Body of pancreas (tissue), 4 donors: ENCODE measurements around the gene DDX50. TPM values are rescaled to one million over a fixed set of nuclear protein-coding genes. Genes with fewer than 3 reads are reported as not detected.
"Not testable (repeated sequence)": the region's sequence is repeated elsewhere in the genome, so short reads cannot be mapped to it uniquely, and the experiment has no call there.

ENCODE experiments used
- ATAC-seq: fragments of 150-250 bp; one replicate; pipeline ENCODE4 v1.9.1; 2016
- DNase-seq, 4 donors: peaks; one replicate each; pipeline ENCODE4 v3.0.0-alpha.2; 2019
- H3K27ac ChIP-seq, 4 donors: fragments of 200-600 bp; sonication (generic); 1 replicate in 3 of 4; 2 replicates in 1 of 4; pipeline versions ENCODE4 v1.5.1 to v1.6.1; 2016 to 2019; ENCODE audit warnings: mild to moderate bottlenecking in 1 of 4, mixed read lengths in 1 of 4, moderate library complexity in 1 of 4
- H3K27me3 ChIP-seq, 2 donors: fragments of 200-600 bp; sonication (generic); one replicate each; pipeline ENCODE4 v1.6.0; 2016; ENCODE audit warnings: mild to moderate bottlenecking in 1 of 2
- H3K36me3 ChIP-seq, 2 donors: fragments of 200-600 bp; sonication (generic); replicated peaks in 1 of 2; 2 replicates each; pipeline ENCODE4 v1.5.1; 2016; ENCODE audit warnings: low read depth in 2 of 2; ENCODE audit not compliant: insufficient read depth in 1 of 2
- H3K4me1 ChIP-seq: fragments of 200-600 bp; sonication (generic); one replicate; pipeline ENCODE4 v1.6.0; 2016
- H3K4me3 ChIP-seq, 2 donors: fragments of 200-600 bp; sonication (generic); 1 replicate in 1 of 2; 2 replicates in 1 of 2; pipeline ENCODE4 v1.5.1; 2016 to 2019
- H3K9me3 ChIP-seq, 3 donors: fragments of 200-600 bp; sonication (generic); 1 replicate in 2 of 3; 2 replicates in 1 of 3; pipeline ENCODE4 v1.5.1; 2016
- CTCF ChIP-seq, 7 experiments: fragments of 450-650 bp in 4 of 7; fragments of 200-600 bp in 3 of 7; sonication (generic) in 3 of 7; IDR thresholded peaks; one replicate each; pipeline ENCODE4 v1.5.1; 2016 to 2019; ENCODE audit warnings: antibody characterized with exemption in 7 of 7
- POLR2A ChIP-seq, 3 donors: fragments of 450-650 bp; IDR thresholded peaks; one replicate each; pipeline ENCODE4 v1.6.1; 2016; ENCODE audit warnings: antibody characterized with exemption in 3 of 3, mild to moderate bottlenecking in 2 of 3
- WGBS, 2 donors: methylation state at CpG; one replicate each; pipeline ENCODE4 v1.1.5; 2017; 5-methylcytosine and 5-hydroxymethylcytosine counted together
- intact Hi-C: fragments of 100-400 bp; cut with DNase I; formaldehyde crosslinking; loops from one replicate; pipeline ENCODE4 v1.15.1; 2023
- total RNA-seq, 2 donors: library from RNA; depleted of rRNA; stranded (reverse); fragments of >200 nt; gene quantifications; one replicate each; pipeline ENCODE4 v1.1.0, GENCODE V29; 2016

Gene DDX50
- total RNA-seq, 2 donors from 2014 or later = 22.3 to 23.7 TPM

- TF ChIP-seq CTCF (IDR thresholded peaks at IDR 0.05) (no peak), POLR2A (IDR thresholded peaks at IDR 0.05) (no peak)
- H3K4me3 ChIP-seq = no peak overlapping the region
- 93 to 94% methylated on average over 1 of the region's 1 CpG for WGBS, 2 donors
- no peaks in the 10 kb centered on the region for H3K27me3 ChIP-seq
- intact Hi-C loops = no loop called here
- H3K36me3 ChIP-seq = no peaks in the 10 kb centered on the region
- ATAC-seq = no peak
- no peak overlapping the region for H3K27ac ChIP-seq
- H3K4me1 ChIP-seq = no peaks in the 10 kb centered on the region
- H3K9me3 ChIP-seq = peaks cover 0 to 15% (median 0%) of the 10 kb centered on the region in 3 donors
- no peak for DNase-seq
These were observed 36.5 kb upstream of the DDX50 start for GRCh38 chr10:68864611-68865010.

- DNase-seq, H3K27ac ChIP-seq, ATAC-seq, H3K4me3 ChIP-seq, H3K27me3 ChIP-seq, intact Hi-C loops, H3K9me3 ChIP-seq, H3K4me1 ChIP-seq, H3K36me3 ChIP-seq: not testable (repeated sequence)
- WGBS, 2 donors = 94 to 96% methylated on average over 8 of the region's 8 CpGs
These were observed 32.9 kb upstream of the DDX50 start for GRCh38 chr10:68868173-68868572.

GRCh38 chr10:68869623-68870022 is 31.5 kb upstream of the DDX50 start:
- 48 to 75% methylated on average over 2 of the region's 2 CpGs for WGBS, 2 donors
- no peak overlapping the region for H3K27ac ChIP-seq
- DNase-seq = no peak

GRCh38 chr10:68870061-68870460 is 31.1 kb upstream of the DDX50 start:
- DNase-seq (no peak), ATAC-seq (no peak)
- intact Hi-C loops = no loop called here
- WGBS, 2 donors = 77 to 88% methylated on average over 2 of the region's 2 CpGs
- Histone ChIP-seq H3K27me3 (no peaks in the 10 kb centered on the region), H3K4me3 (no peak overlapping the region), H3K9me3 (no peaks in the 10 kb centered on the region), H3K36me3 (no peaks in the 10 kb centered on the region), H3K27ac (no peak overlapping the region), H3K4me1 (no peaks in the 10 kb centered on the region)
- TF ChIP-seq CTCF (IDR thresholded peaks at IDR 0.05) (no peak), POLR2A (IDR thresholded peaks at IDR 0.05) (no peak)

More at GRCh38 chr10:68869623-68870022, 31.5 kb upstream of the DDX50 start:
- intact Hi-C loops = no loop called here
- no peak for ATAC-seq
- Histone ChIP-seq H3K4me1 (no peaks in the 10 kb centered on the region), H3K27me3 (no peaks in the 10 kb centered on the region), H3K9me3 (no peaks in the 10 kb centered on the region), H3K4me3 (no peak overlapping the region), H3K36me3 (no peaks in the 10 kb centered on the region)
- no peak for TF ChIP-seq CTCF (IDR thresholded peaks at IDR 0.05)
- TF ChIP-seq POLR2A (IDR thresholded peaks at IDR 0.05) = no peak

GRCh38 chr10:68870545-68871104 is 30.5 kb upstream of the DDX50 start:
- 54 to 68% methylated on average over 3 of the region's 3 CpGs for WGBS, 2 donors
- H3K4me3 ChIP-seq = no peak overlapping the region
- H3K9me3 ChIP-seq = no peaks in the 10 kb centered on the region
- ATAC-seq = no peak
- no peaks in the 10 kb centered on the region for H3K4me1 ChIP-seq
- no peak for TF ChIP-seq POLR2A (IDR thresholded peaks at IDR 0.05)
- no peak for TF ChIP-seq CTCF (IDR thresholded peaks at IDR 0.05)
- intact Hi-C loops = no loop called here
- H3K27ac ChIP-seq = no peak overlapping the region
- H3K27me3 ChIP-seq = no peaks in the 10 kb centered on the region
- H3K36me3 ChIP-seq = no peaks in the 10 kb centered on the region
- DNase-seq = no peak
